ENCODE data around the gene CTXND2.

GRCh38 chr1:150922519-150922975, 35.6 kb downstream of the CTXND2 start:
- TF ChIP-seq POLR2A (IDR thresholded peaks at IDR 0.05) = no peak
- TF ChIP-seq, protein P1, sequence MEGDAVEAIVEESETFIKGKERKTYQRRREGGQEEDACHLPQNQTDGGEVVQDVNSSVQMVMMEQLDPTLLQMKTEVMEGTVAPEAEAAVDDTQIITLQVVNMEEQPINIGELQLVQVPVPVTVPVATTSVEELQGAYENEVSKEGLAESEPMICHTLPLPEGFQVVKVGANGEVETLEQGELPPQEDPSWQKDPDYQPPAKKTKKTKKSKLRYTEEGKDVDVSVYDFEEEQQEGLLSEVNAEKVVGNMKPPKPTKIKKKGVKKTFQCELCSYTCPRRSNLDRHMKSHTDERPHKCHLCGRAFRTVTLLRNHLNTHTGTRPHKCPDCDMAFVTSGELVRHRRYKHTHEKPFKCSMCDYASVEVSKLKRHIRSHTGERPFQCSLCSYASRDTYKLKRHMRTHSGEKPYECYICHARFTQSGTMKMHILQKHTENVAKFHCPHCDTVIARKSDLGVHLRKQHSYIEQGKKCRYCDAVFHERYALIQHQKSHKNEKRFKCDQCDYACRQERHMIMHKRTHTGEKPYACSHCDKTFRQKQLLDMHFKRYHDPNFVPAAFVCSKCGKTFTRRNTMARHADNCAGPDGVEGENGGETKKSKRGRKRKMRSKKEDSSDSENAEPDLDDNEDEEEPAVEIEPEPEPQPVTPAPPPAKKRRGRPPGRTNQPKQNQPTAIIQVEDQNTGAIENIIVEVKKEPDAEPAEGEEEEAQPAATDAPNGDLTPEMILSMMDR (IDR thresholded peaks at IDR 0.05) = peak in 5 of 7 experiments; percentile 40 to 74 (median 59)
- no peak for TF ChIP-seq EP300 (IDR thresholded peaks at IDR 0.05)

Measured in stomach (tissue), 4 donors.